ENCODE data around the gene PPP3R1.

PPP3R1 gene

GRCh38 chr2:68263632-68264031, 11.3 kb upstream of the PPP3R1 start:
- in situ Hi-C loops (cut with MboI; ENCODE audit: low sequenced_read_pairs), result no loop called here

GRCh38 chr2:68258851-68259250, 6.5 kb upstream of the PPP3R1 start:
- in situ Hi-C loops (cut with MboI; ENCODE audit: low sequenced_read_pairs), result no loop called here

- in situ Hi-C loops (cut with MboI; ENCODE audit: low sequenced_read_pairs), result no loop called here
Measured at GRCh38 chr2:68256093-68256450, 3.7 kb upstream of the PPP3R1 start.

DNA sequence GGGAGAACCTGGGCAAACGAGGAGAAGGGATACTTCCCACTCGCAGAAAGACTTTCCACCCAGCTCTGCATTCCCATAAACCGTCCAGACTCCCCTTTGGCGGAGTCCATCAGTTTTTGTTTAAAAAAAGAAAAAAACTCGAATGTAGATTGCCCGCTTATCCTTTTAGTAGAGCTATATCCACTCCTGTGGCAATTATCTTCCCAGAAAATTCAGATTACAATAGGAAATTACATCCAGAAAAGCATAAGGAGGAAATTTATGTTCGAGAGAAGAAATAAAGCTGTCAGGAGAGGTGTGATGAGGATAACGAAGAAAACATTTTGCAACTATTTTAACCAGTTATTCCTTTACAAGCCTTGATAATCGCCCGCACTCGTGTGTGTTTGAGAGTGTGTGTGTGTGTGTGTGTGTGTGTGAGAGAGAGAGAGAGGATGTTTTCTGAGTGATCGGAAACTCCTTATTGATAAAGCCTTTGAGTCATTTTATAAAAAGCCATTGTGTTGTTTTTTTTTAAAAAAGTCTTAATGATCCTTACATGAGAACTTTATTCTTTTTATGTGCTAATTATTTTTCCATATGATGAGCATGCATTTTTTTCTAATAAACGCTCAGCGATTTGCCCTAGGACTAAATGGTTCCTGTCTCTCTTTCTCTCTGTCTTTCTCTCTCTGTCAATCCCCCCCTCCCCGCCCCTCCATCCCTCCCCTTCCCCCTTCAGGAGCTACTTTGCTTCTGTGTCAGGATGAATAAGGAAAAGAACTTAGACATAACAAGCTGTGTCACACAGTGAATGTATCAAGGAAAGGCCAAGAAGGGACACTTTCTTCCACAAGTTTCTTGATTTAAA, 1.1 kb upstream of the PPP3R1 start:
- in situ Hi-C loops (cut with MboI; ENCODE audit: low sequenced_read_pairs), result no loop called here

GRCh38 chr2:68251855-68252399, 405 bp downstream of the PPP3R1 start:
- in situ Hi-C loops (cut with MboI; ENCODE audit: low sequenced_read_pairs), result no loop called here

- in situ Hi-C loops (cut with MboI; ENCODE audit: low sequenced_read_pairs), result no loop called here
Measured at GRCh38 chr2:68251187-68251854, 1.0 kb downstream of the PPP3R1 start.

- in situ Hi-C loops (cut with MboI; ENCODE audit: low sequenced_read_pairs), result no loop called here
Measured at GRCh38 chr2:68250652-68251186, 1.6 kb downstream of the PPP3R1 start.

- in situ Hi-C loops (cut with MboI; ENCODE audit: low sequenced_read_pairs), result no loop called here
Measured at GRCh38 chr2:68250196-68250595, 2.1 kb downstream of the PPP3R1 start.

GRCh38 chr2:68248806-68249205, 3.5 kb downstream of the PPP3R1 start:
- in situ Hi-C loops (cut with MboI; ENCODE audit: low sequenced_read_pairs), result no loop called here

DNA sequence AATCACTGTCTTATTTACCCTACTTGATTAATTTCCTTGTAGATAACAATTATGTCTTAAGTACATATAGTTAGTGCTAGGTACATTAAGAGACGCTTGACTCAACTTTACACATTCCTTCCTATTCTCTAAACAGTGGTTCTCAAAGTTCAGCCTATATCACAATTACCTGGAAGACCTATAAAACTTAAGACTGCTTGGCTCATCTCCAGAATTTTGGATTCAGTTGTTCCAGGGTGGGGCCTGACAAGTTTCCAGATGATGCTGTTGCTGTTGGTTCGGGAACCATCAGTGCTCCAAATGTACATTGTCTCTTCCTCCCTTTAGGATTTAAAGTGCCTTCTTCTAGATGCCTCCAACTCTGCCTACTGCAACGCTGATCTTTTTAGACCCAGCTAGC, 4.0 kb downstream of the PPP3R1 start:
- in situ Hi-C loops (cut with MboI; ENCODE audit: low sequenced_read_pairs), result no loop called here

- in situ Hi-C loops (cut with MboI; ENCODE audit: low sequenced_read_pairs), result no loop called here
Measured at GRCh38 chr2:68246396-68246795, 5.9 kb downstream of the PPP3R1 start.

DNA sequence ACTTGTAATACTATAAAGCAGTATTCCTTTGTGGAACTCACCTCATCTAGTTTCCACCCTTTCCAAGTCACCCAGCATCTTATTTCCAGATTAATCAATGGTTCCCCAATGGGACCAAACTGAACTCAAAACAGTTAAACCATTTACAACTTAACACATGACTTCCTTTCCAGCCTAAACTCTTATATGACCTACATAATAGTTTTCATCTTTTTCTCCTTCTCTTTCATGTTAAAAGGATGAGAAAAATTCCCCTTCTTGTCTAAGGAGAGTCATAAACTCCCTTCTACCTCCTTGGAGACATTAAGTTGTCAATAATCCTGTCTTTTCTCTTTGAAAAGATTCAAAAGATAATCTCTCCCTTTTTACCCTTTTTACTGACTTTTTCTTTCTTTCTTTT, 6.7 kb downstream of the PPP3R1 start:
- in situ Hi-C loops (cut with MboI; ENCODE audit: low sequenced_read_pairs), result no loop called here

DNA sequence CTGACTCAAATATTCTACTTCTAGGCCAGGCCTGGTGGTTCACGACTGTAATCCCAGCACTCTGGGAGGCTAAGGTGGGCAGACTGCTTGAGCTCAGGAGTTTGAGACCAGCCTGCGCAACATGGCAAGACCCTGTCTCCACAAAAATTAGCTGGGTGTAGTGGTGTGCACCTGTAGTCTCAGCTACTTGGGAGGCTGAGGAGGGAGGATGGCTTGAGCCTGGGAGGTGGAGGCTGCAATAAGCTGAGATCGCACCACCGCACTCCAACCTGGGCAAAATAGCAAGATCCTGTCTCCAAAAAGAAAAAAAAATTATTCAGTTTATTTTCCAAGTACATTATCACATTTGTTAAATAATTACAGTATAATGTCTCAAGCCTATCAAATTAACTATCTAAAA, 7.3 kb downstream of the PPP3R1 start:
- in situ Hi-C loops (cut with MboI; ENCODE audit: low sequenced_read_pairs), result no loop called here

- in situ Hi-C loops (cut with MboI; ENCODE audit: low sequenced_read_pairs), result no loop called here
Measured at GRCh38 chr2:68244456-68244855, 7.9 kb downstream of the PPP3R1 start.

DNA sequence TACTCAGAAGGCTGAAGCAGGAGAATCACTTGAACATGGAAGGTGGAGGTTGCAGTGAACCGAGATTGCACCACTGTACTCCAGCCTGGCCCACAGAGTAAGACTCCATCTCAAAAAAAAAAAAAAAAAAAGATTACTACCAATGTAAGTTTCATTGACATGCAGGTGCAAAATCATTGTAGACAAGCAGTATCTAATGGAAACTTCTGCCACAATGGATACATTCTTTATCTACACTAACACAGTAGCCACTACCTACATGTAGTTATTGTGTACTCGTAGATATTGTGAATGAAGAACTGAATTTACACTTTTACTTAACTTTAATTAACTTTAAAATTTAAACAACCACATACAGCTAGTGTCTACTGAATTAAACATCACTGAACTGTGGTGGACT, 10.6 kb downstream of the PPP3R1 start:
- in situ Hi-C loops (cut with MboI; ENCODE audit: low sequenced_read_pairs), result no loop called here

GRCh38 chr2:68240446-68240845, 11.9 kb downstream of the PPP3R1 start:
- in situ Hi-C loops (cut with MboI; ENCODE audit: low sequenced_read_pairs), result no loop called here

- in situ Hi-C loops (cut with MboI; ENCODE audit: low sequenced_read_pairs), result no loop called here
Measured at GRCh38 chr2:68238955-68239822, 13.1 kb downstream of the PPP3R1 start.

DNA sequence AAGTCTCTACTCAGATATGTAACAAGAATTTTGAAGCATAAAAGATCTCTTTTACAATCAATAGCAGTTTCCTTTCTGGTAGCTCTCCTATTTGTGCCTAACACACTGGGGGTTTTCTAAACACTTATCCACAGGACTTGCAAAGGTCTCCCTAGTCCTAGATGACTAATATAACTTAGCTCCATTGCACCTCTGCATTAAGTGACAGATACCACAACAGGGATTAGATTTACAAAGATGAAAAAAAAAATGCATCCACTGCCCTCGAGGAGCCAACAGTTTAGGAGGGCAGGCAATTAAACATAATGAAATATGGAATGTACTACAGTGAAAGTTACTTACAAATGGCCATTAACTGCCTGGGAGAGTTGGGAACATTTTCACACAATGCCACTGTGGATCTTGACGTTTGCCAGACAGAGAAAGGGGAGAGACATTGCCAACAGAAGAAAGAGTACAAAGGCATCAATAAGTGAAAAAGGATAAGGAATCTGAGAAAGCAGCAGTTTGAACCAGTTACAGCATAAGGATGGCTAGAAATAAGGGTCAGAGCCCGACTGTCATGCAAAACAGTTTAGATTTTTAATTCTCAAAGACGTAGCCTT, 14.3 kb downstream of the PPP3R1 start:
- in situ Hi-C loops (cut with MboI; ENCODE audit: low sequenced_read_pairs), result no loop called here

- in situ Hi-C loops (cut with MboI; ENCODE audit: low sequenced_read_pairs), result no loop called here
Measured at GRCh38 chr2:68237404-68237803, 14.9 kb downstream of the PPP3R1 start.

DNA sequence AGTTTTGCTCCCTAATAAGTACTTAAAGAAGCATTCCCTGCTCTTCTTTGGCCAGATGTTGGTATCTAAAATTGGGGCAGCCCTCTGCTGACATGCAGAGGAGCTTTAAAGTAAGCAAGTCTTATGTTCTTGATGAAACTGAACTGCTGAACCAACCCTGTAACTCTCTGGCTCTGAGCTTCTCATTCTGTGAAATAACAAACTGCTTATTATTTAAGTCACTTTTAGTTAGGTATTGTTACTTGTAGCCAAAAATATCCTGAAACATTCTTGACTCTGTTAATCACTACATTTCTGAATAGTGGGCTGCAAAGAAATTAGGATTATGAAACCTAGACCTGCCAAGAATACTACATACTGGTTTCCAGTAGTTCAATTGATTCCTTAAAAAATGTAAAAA, 15.5 kb downstream of the PPP3R1 start:
- in situ Hi-C loops (cut with MboI; ENCODE audit: low sequenced_read_pairs), result no loop called here
